ENCODE measurements around the gene POLD3.
"Not testable (repeated sequence)": the region's sequence is repeated elsewhere in the genome, so short reads cannot be mapped to it uniquely, and the experiment has no call there.

The POLD3 gene

DNA sequence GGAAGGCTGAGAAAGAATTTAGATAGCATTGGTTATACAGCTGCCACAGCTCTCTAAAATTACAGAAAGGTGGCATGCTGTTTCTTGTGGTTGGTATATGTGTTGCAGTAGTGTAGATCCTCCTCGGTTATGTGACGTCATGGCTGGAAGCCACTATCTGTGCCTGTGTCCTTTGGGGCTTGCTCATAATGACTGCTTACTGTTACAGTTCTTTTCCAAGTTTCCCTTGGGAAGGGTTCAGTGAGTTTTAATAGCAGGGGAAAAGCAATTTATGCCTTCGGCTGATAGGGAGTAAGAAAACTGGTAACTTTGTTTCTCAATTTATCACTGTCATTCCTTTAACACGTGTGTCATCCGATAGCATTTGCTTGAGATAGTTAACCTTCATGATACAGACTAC lies 47.2 kb downstream of the POLD3 start:
- DNase-seq: no peak

DNA sequence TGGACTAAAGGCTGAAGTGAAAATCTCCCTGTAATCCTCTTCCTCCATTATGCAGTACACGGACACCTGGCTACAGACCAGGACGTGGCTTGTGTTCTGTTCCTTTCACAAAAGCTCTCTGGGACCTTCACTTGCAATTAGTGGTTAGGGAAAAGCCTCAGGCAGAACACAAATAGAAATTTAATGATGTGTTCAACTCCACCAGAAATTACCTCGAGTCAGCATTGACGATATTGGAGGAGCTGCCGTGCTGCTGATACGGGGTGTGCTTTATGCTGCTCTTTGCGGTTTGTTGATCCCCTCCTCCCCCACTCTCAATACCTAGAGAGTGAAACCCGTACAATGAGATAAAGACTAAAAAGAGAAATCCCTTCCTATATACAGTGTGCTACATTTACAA lies 48.9 kb downstream of the POLD3 start:
- DNase-seq: no peak

GRCh38 chr11:74641905-74642304 lies 49.5 kb downstream of the POLD3 start:
- DNase-seq: no peak

GRCh38 chr11:74642912-74643311 lies 50.5 kb downstream of the POLD3 start:
- DNase-seq: no peak

DNA sequence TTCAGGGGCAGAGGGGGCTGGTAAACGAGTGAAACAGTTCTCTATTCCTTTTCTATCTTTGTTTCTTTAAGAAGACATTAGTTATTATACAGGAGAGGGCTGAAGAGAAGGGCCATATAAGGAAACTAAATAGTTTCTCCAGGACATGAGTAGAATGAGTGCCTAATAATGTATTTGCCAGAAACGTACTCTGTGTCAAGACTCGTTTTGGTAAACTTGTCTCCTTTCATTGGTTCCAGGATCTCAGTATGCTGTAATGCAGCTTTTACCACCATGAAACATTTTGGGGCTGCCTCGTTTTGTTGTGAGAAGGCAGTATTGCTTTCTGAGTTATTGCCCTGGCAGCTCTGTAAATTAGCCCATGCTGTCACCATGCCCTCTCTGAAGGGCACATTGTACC lies 51.7 kb downstream of the POLD3 start:
- DNase-seq: no peak

GRCh38 chr11:74646215-74646614 lies 53.8 kb downstream of the POLD3 start:
- DNase-seq: no peak

DNA sequence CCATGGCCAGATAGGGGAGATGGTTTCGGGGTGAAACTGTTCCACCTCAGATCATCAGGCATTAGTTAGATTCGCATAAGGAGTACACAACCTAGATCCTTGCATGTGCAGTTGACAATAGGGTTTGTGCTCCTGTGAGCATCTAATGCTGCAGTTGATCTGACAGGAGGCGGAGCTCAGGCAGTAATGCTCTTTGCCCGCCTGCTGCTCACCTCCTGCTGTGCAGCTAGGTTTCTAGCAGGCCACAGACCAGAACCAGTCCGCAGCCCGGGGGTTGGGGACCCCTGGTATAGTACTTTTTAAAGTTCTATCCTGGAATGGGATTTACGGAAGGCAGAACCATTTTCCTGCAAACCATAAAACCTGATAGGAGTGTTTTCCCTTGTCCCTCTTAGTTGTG lies 54.6 kb downstream of the POLD3 start:
- no peak for DNase-seq

GRCh38 chr11:74647404-74647803 lies 55.0 kb downstream of the POLD3 start:
- no peak for DNase-seq

GRCh38 chr11:74647831-74648230 lies 55.4 kb downstream of the POLD3 start:
- no peak for DNase-seq

GRCh38 chr11:74648894-74649293 lies 56.5 kb downstream of the POLD3 start:
- DNase-seq: no peak

GRCh38 chr11:74650498-74650897 lies 58.1 kb downstream of the POLD3 start:
- peak; percentile 96 to 97 for DNase-seq

- no peak for DNase-seq
These were observed 62.6 kb downstream of the POLD3 start for GRCh38 chr11:74654976-74655375.

GRCh38 chr11:74659124-74659523 lies 66.7 kb downstream of the POLD3 start:
- not testable (repeated sequence) for DNase-seq

GRCh38 chr11:74662487-74663103 lies 70.2 kb downstream of the POLD3 start:
- no peak for DNase-seq

GRCh38 chr11:74663315-74663714 lies 70.9 kb downstream of the POLD3 start:
- DNase-seq: no peak

DNA sequence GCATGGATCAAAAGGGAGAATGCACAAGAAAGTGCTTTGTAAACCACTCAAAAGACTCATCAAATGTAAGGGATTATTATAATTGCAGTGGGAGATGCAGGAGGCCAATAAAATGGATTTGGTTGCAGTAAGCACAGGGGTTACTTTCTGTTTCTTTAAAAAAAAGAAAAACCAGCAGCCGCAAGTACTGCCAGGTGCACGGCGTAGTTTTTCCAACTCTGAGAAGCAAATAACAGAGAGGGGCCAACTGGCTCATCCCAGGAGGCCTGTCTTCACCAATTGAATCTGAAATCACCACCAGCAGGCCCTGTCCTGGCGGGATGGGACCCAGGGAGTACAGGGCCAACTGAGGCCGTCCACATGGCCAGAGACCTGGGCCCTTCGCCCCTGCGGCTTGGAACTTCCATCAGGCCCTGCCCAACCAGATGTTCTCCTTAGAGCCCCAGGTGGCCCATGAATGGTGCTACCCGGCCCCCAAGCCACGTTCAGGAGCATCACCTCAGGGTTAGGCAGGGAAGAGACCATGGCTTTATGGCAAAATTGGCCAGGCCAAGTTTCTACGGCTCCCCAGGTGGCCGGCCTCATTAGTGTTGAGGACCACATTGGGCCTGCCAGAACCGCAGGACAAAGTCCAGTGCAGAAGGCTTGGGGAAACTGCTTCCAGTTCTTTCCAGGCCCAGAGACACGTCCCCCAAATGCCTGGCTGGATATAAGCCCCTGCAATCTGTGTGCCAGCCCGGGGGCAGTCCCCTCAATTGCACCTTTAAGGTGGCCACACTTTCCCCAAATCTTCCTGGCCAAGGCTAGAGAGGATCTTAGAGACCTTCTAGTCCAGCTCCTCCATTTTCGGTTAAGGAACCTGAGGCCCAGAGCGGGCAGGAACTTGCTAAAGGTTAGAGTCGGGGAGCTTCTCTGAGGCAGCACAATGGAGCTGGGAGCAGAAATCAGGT lies 77.1 kb downstream of the POLD3 start:
- no peak for DNase-seq

DNA sequence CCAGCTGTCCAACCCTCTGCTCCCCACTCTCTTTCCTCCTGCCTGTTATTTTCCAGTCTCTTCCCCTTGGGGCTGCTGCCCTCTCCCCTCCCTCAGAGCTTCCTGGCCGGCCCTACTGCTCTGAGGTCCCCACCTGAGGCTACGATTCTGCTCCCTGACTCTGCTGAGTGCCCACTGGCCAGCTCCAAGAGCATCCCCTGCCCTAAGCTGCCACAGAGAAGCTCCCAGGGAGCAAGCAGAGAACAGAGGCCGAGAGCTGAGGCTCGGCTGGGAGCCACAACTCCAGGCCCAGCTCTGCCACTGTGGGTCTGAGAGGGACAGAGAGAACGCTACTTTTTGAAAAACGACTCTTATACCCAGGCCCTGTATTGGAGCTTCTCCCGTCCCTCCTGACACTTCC lies 77.8 kb downstream of the POLD3 start:
- no peak for DNase-seq

DNA sequence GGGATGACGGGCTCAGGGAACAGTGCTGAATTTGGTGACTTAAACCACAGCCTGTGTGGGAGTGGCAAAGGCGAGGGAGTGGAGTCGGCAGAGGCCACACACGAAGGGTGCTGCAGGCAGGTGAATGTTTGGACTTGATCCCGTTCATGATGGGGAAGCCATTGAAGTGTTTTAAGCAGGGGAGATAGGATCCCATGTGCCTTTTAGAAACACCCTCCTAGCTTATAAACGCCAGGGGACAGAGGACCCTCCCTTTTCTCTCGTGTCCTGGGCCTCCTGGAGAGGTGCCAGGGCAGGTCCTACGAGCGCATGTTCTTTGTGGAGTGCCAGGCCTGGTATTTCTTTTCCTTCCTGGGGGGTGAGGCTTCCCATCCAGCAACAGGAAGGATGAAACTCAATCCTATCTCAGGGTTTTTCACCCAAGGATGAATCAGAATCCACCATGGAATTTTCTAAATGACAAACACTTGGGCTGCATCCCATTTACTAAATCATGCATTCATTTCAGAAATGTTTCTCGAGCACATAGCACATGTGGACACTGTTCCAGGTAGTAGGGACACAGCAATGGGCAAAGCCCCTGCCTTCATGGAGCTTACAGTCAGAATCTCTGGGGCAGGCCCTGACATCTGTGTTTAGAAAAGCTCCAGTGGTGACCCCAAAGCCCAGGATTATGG lies 79.3 kb downstream of the POLD3 start:
- no peak for DNase-seq

DNA sequence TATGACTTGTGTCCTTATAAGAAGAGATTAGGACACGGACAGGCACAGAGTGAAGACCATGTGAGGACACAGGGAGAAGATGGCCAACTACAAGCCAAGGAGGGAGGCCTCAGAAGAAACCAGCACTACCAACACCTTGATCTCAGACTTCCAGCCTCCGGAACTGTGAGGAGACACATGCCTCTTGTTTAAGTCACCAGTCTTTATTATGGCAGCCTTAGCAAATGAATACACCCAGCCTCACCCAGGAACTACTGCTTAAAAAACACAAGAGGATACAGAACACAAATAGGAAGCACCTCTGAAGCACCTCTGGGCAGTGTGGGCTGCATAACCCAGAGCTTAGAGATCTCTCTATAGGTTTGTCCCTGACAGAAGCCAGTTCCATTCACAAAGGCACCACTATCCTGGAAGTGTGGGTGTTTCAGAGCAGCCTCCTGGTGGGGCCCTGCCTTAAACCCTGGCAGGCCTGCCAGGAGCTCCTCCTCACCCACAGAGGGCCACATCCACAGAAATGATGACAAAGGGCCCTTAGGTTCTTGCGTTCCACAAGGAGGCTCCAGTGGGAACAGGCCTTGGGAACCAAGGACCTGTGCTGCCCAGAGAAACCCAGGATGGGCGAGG lies 80.1 kb downstream of the POLD3 start:
- DNase-seq: no peak

- DNase-seq: peak; percentile 86 to 87
These were observed 80.7 kb downstream of the POLD3 start for GRCh38 chr11:74672956-74673692.

DNA sequence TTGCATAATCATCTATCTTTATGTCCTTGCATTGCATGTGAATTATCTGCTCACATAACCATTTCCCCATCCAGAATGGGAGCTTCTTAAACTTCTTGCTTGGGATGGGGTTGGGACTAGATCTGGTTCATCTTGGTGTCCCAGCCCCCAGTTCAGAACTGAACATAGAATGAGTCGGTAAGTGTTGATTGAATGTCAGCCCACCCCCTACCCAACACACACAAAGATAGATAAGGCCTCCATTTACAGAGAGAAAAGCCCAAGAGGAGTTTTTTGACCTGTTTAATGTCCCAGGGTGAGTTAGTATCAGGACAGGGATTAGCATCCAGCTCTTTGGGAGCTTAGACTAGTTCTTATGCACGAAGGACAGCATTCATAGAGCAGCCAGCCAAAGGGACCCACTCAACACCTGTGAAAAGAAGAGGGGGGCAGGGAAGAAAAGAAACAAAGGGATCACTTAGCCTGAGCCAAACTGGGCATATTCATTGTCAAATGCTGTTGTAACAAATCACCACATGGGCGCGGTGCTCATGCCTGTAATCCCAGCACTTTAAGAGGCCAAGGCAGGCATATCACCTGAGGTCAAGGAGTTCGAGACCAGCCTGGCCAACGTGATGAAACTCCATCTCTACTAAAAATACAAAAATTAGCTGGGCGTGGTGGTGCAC lies 81.4 kb downstream of the POLD3 start:
- no peak for DNase-seq

DNA sequence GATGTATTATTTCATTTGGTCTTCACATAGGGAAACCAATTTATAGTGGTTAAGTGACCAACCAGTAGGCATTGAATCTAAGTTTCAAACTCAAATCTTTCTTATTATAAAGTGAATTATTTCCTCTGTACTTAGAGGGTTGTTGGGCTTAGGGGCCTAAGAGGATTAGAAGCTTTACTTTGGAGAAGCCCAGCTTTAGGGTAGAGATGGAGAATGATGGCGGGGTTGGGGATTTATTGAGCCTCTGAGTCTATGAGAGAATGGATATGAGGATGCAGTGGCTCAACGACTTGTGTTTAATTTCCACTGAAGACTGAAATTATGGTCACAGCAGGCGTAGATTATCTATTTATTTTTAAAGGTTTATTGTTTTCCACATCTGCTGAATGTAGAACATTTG lies 83.4 kb downstream of the POLD3 start:
- no peak for DNase-seq
